ENCODE results near the gene ARHGAP24. TPM values are rescaled to one million over a fixed set of nuclear protein-coding genes. Genes with fewer than 3 reads are reported as not detected.

Gene ARHGAP24
- total RNA-seq, 1 experiment from 2014 or later, result 65.1 TPM

DNA sequence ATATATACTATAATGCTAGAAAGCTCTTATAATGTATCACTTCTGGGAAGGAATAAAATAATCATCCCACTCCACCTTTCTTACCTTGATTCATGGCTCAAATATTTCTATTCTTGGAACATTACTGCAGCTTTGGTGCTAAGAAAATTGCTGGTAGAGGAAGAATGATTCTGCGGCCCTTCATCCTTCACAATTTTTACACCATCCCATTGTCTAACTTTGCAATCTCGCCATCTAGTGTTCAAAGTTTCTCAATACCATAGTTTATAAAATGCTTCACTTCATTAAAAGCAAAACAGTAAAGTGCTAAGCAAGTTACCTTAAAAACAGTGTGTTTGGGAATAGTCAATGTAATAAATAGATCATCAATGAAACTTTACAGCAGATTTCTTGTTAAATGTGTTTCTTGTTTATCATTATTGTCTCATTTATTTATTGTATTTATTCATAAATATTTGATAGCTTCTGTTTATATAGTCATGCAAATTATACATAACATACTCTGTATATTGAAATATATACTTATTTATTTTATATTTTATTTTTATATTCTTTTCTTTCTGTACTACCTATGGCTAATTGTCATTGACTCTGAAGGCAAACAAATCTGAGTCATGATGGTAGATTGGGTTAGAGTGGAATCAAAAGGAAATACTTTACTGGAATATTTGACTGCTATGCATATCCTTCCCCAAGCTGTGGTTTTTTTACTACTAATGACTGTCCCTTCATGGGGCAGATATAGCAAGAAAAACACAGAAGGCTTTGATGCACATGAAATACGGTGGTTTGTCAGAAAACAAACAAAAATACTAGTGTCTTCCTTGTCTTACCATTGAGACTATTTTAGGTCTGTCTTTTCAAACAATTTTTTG is 494.2 kb downstream of the ARHGAP24 start:
- Histone ChIP-seq H3K27ac (ENCODE audit: low read length) (0 out of 2 replicates have a peak overlapping the region, but pooled peaks have one; percentile 31), H2AFZ (ENCODE audit: low read length) (no peak overlapping the region), H3K4me3 (ENCODE audit: low read length) (no peak overlapping the region), H3K36me3 (ENCODE audit: insufficient read depth, low read length) (no peaks in the 10 kb centered on the region), H3K9ac (ENCODE audit: low read length) (no peak overlapping the region), H3K4me2 (ENCODE audit: low read depth, low read length, poor library complexity, severe bottlenecking) (peak overlapping the region; percentile 13), H3K9me3 (ENCODE audit: low read length) (no peaks in the 10 kb centered on the region), H3K9me2 (replicated peaks; ENCODE audit: insufficient read depth, low read length) (no peaks in the 10 kb centered on the region), H3K27me3 (ENCODE audit: low read length) (no peaks in the 10 kb centered on the region), H4K20me1 (ENCODE audit: insufficient read depth, low read depth, low read length) (no peaks in the 10 kb centered on the region), H3K4me1 (ENCODE audit: low read length) (peaks cover 25% of the 10 kb centered on the region), H3K79me2 (ENCODE audit: low read length) (peaks cover 2% of the 10 kb centered on the region; the same call in 1 of the 2 replicates)
- DNase-seq, result peak; percentile 85

DNA sequence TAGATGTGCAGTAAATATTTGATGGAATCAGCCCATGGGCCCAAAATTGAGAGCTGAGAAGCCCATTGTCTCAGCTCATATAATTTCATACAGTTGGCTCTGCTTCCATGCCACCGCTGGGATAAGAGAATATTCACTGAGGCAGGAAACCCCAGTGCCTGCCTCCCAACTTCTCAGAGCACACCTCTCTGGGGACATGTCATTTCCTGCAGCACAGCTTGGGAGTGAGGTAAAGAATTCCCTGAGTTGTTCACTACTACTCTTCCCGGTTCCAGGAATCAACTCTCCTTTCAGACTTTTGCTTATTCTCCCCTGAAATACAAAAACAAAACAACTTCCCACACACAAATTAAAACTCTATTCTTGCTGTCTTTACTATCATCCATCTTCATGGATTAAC is 495.6 kb downstream of the ARHGAP24 start:
- no peaks in the 10 kb centered on the region for H3K9me2 ChIP-seq (replicated peaks; ENCODE audit: insufficient read depth, low read length)
- peaks cover 25% of the 10 kb centered on the region for H3K4me1 ChIP-seq (ENCODE audit: low read length)
- H4K20me1 ChIP-seq (ENCODE audit: insufficient read depth, low read depth, low read length), result no peaks in the 10 kb centered on the region
- H3K4me2 ChIP-seq (ENCODE audit: low read depth, low read length, poor library complexity, severe bottlenecking), result no peak overlapping the region
- peaks cover 5% of the 10 kb centered on the region; the same call in 1 of the 2 replicates for H3K36me3 ChIP-seq (ENCODE audit: insufficient read depth, low read length)
- H3K9ac ChIP-seq (ENCODE audit: low read length), result no peak overlapping the region
- H3K4me3 ChIP-seq (ENCODE audit: low read length), result no peak overlapping the region
- no peaks in the 10 kb centered on the region for H3K9me3 ChIP-seq (ENCODE audit: low read length)
- no peaks in the 10 kb centered on the region for H3K27me3 ChIP-seq (ENCODE audit: low read length)
- DNase-seq, result no peak
- H3K79me2 ChIP-seq (ENCODE audit: low read length), result peaks cover 2% of the 10 kb centered on the region; the same call in 1 of the 2 replicates
- H2AFZ ChIP-seq (ENCODE audit: low read length), result no peak overlapping the region
- no peak overlapping the region for H3K27ac ChIP-seq (ENCODE audit: low read length)

DNA sequence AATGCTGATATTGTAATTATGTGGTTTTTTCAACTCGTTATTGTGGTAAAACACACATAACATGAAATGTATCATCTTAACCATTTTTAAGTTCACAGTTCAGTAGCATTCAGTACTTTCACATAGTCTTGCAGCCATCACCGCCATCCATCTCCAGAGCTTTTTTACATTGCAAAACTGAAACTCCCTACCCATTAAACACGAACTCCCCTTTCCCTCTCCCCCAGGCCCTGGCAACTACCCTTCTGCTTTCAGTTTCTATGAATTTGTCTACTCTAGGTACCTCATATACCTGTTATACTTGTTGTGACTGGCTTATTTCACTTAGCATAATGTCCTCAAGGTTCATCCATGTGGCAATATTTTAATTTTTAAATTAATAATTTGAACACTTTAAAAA is 504.3 kb downstream of the ARHGAP24 start:
- peaks cover 9% of the 10 kb centered on the region for H3K4me1 ChIP-seq (ENCODE audit: low read length)
- DNase-seq, result no peak
- H3K4me3 ChIP-seq (ENCODE audit: low read length), result no peak overlapping the region
- H3K27ac ChIP-seq (ENCODE audit: low read length), result no peak overlapping the region
- H3K4me2 ChIP-seq (ENCODE audit: low read depth, low read length, poor library complexity, severe bottlenecking), result peak overlapping the region; percentile 26
- no peaks in the 10 kb centered on the region for H3K79me2 ChIP-seq (ENCODE audit: low read length)
- H3K27me3 ChIP-seq (ENCODE audit: low read length), result no peaks in the 10 kb centered on the region
- no peaks in the 10 kb centered on the region for H3K9me2 ChIP-seq (replicated peaks; ENCODE audit: insufficient read depth, low read length)
- H3K9ac ChIP-seq (ENCODE audit: low read length), result no peak overlapping the region
- no peaks in the 10 kb centered on the region for H3K9me3 ChIP-seq (ENCODE audit: low read length)
- peaks cover 5% of the 10 kb centered on the region; the same call in 1 of the 2 replicates for H3K36me3 ChIP-seq (ENCODE audit: insufficient read depth, low read length)
- H2AFZ ChIP-seq (ENCODE audit: low read length), result no peak overlapping the region
- no peaks in the 10 kb centered on the region for H4K20me1 ChIP-seq (ENCODE audit: insufficient read depth, low read depth, low read length)

DNA sequence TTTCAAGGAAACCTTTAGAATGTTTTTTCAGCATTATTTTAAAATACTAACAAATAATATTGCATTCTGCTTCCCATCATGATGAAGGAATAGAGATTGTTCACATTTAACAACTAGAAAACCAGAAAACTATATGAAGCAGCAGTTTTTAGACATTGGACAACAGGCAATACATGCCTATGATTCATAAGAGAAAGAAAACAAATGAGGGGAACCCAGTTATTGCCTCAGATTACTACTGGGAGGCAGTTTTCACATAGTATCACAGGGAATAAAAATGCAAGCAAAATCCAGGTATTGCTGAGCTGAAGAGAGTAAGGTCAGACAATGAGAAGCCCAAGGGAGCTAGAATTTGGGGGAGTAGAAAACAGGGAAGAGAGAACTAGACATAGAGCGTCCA is 511.3 kb downstream of the ARHGAP24 start:
- Histone ChIP-seq H3K79me2 (ENCODE audit: low read length) (no peaks in the 10 kb centered on the region), H2AFZ (ENCODE audit: low read length) (no peak overlapping the region), H3K27ac (ENCODE audit: low read length) (no peak overlapping the region), H3K4me1 (ENCODE audit: low read length) (no peaks in the 10 kb centered on the region), H3K9ac (ENCODE audit: low read length) (no peak overlapping the region), H4K20me1 (ENCODE audit: insufficient read depth, low read depth, low read length) (no peaks in the 10 kb centered on the region), H3K4me2 (ENCODE audit: low read depth, low read length, poor library complexity, severe bottlenecking) (no peak overlapping the region), H3K36me3 (ENCODE audit: insufficient read depth, low read length) (no peaks in the 10 kb centered on the region), H3K4me3 (ENCODE audit: low read length) (no peak overlapping the region), H3K9me2 (replicated peaks; ENCODE audit: insufficient read depth, low read length) (no peaks in the 10 kb centered on the region), H3K27me3 (ENCODE audit: low read length) (no peaks in the 10 kb centered on the region), H3K9me3 (ENCODE audit: low read length) (no peaks in the 10 kb centered on the region)
- DNase-seq, result no peak

DNA sequence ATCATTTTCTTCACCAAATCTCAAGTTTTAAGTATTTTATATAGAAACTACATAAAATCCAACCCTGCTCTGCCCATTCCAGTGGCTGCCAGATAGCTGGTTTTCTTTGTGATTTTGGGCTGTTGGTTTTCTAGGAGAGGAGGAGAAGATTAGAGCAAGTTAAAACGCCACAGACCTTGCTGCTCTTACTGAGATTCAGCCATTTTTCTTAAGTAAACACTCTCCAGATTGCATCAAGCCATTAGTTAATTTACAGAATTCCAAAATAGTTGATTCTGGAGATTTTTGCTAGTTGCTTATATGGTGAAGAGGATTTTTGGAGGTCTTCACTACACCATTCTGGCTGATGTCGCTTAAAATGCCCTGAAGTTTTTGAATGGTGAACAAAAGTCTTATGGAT is 518.7 kb downstream of the ARHGAP24 start:
- Histone ChIP-seq H3K4me2 (ENCODE audit: low read depth, low read length, poor library complexity, severe bottlenecking) (no peak overlapping the region), H3K36me3 (ENCODE audit: insufficient read depth, low read length) (no peaks in the 10 kb centered on the region), H3K79me2 (ENCODE audit: low read length) (no peaks in the 10 kb centered on the region), H3K9ac (ENCODE audit: low read length) (no peak overlapping the region), H2AFZ (ENCODE audit: low read length) (no peak overlapping the region), H3K4me3 (ENCODE audit: low read length) (no peak overlapping the region), H4K20me1 (ENCODE audit: insufficient read depth, low read depth, low read length) (no peaks in the 10 kb centered on the region), H3K27me3 (ENCODE audit: low read length) (no peaks in the 10 kb centered on the region), H3K4me1 (ENCODE audit: low read length) (peaks cover 11% of the 10 kb centered on the region), H3K9me2 (replicated peaks; ENCODE audit: insufficient read depth, low read length) (no peaks in the 10 kb centered on the region), H3K9me3 (ENCODE audit: low read length) (no peaks in the 10 kb centered on the region), H3K27ac (ENCODE audit: low read length) (no peak overlapping the region)
- DNase-seq, result no peak

DNA sequence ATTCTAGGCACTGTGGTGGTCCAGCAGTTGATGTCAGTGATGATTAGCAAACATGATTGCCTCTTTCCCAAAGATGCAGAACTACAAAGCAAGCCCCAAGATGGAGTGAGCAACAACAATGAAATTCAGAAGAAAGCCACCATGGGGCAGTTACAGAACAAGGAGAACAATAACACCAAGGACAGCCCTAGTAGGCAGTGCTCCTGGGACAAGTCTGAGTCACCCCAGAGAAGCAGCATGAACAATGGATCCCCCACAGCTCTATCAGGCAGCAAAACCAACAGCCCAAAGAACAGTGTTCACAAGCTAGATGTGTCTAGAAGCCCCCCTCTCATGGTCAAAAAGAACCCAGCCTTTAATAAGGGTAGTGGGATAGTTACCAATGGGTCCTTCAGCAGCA is 519.6 kb downstream of the ARHGAP24 start:
- Histone ChIP-seq H4K20me1 (ENCODE audit: insufficient read depth, low read depth, low read length) (no peaks in the 10 kb centered on the region), H3K4me2 (ENCODE audit: low read depth, low read length, poor library complexity, severe bottlenecking) (no peak overlapping the region), H3K4me3 (ENCODE audit: low read length) (no peak overlapping the region), H3K36me3 (ENCODE audit: insufficient read depth, low read length) (no peaks in the 10 kb centered on the region), H2AFZ (ENCODE audit: low read length) (no peak overlapping the region), H3K4me1 (ENCODE audit: low read length) (peaks cover 20% of the 10 kb centered on the region), H3K9ac (ENCODE audit: low read length) (no peak overlapping the region), H3K27me3 (ENCODE audit: low read length) (no peaks in the 10 kb centered on the region), H3K9me2 (replicated peaks; ENCODE audit: insufficient read depth, low read length) (no peaks in the 10 kb centered on the region), H3K27ac (ENCODE audit: low read length) (no peak overlapping the region), H3K79me2 (ENCODE audit: low read length) (no peaks in the 10 kb centered on the region), H3K9me3 (ENCODE audit: low read length) (no peaks in the 10 kb centered on the region)
- no peak for DNase-seq

DNA sequence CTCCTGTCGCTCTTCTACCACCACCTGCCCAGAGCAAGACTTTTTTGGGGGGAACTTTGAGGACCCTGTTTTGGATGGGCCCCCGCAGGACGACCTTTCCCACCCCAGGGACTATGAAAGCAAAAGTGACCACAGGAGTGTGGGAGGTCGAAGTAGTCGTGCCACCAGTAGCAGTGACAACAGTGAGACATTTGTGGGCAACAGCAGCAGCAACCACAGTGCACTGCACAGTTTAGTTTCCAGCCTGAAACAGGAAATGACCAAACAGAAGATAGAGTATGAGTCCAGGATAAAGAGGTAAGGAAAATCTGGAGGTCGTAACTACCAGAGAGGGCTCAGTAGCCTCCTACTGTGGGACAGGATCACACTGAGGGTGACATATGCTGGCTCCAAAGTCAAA is 520.4 kb downstream of the ARHGAP24 start:
- Histone ChIP-seq H3K4me3 (ENCODE audit: low read length) (no peak overlapping the region), H3K36me3 (ENCODE audit: insufficient read depth, low read length) (no peaks in the 10 kb centered on the region), H3K9me2 (replicated peaks; ENCODE audit: insufficient read depth, low read length) (no peaks in the 10 kb centered on the region), H3K9me3 (ENCODE audit: low read length) (no peaks in the 10 kb centered on the region), H3K27me3 (ENCODE audit: low read length) (no peaks in the 10 kb centered on the region), H3K9ac (ENCODE audit: low read length) (no peak overlapping the region), H4K20me1 (ENCODE audit: insufficient read depth, low read depth, low read length) (no peaks in the 10 kb centered on the region), H2AFZ (ENCODE audit: low read length) (no peak overlapping the region), H3K79me2 (ENCODE audit: low read length) (no peaks in the 10 kb centered on the region), H3K4me2 (ENCODE audit: low read depth, low read length, poor library complexity, severe bottlenecking) (no peak overlapping the region), H3K27ac (ENCODE audit: low read length) (no peak overlapping the region), H3K4me1 (ENCODE audit: low read length) (peaks cover 24% of the 10 kb centered on the region)
- DNase-seq, result no peak

DNA sequence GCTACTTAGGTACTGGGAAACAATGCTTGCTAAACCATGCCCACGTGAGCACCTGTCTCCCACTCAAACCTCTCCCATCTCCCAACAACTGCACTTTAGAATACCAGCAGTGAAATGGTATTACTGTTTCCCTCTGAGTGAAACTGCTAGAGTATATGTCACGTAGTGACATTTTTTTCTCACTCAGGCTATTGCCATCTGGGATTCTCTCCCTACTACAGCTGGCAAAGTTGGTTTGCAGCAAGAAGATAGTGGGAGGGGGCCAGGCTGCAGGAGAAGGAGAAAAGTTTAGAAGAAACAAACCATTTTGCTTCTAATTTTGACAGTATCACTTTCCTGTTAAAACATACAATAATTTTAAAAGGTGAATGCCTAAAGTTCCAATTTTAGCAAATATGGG is 526.6 kb downstream of the ARHGAP24 start:
- H3K27ac ChIP-seq (ENCODE audit: low read length), result no peak overlapping the region
- no peaks in the 10 kb centered on the region for H3K27me3 ChIP-seq (ENCODE audit: low read length)

More for the DNA sequence above, 526.6 kb downstream of the ARHGAP24 start:
- no peaks in the 10 kb centered on the region for H4K20me1 ChIP-seq (ENCODE audit: insufficient read depth, low read depth, low read length)
- H3K4me3 ChIP-seq (ENCODE audit: low read length), result no peak overlapping the region
- no peaks in the 10 kb centered on the region for H3K9me2 ChIP-seq (replicated peaks; ENCODE audit: insufficient read depth, low read length)
- no peak overlapping the region for H2AFZ ChIP-seq (ENCODE audit: low read length)
- H3K36me3 ChIP-seq (ENCODE audit: insufficient read depth, low read length), result no peaks in the 10 kb centered on the region
- no peak overlapping the region for H3K4me2 ChIP-seq (ENCODE audit: low read depth, low read length, poor library complexity, severe bottlenecking)
- no peaks in the 10 kb centered on the region for H3K9me3 ChIP-seq (ENCODE audit: low read length)
- H3K79me2 ChIP-seq (ENCODE audit: low read length), result no peaks in the 10 kb centered on the region
- no peak overlapping the region for H3K9ac ChIP-seq (ENCODE audit: low read length)
- H3K4me1 ChIP-seq (ENCODE audit: low read length), result peaks cover 24% of the 10 kb centered on the region
- DNase-seq, result no peak

Measured in Karpas-422 (cell line).